Spleen (tissue), 11 donors: ENCODE data around the gene AMBRA1. TPM values are rescaled to one million over a fixed set of nuclear protein-coding genes. Genes with fewer than 3 reads are reported as not detected.

Source experiments
- DNase-seq: peaks from one replicate; pipeline ENCODE4 v3.0.0-alpha.2; 2020
- H3K27ac ChIP-seq, 8 donors: fragments of 200-600 bp; sonication (generic) in 7 of 8; 1 replicate in 4 of 8; 2 replicates in 4 of 8; pipeline versions ENCODE4 v1.5.0 to v1.8.0; 2016 to 2021; ENCODE audit warnings: inconsistent platforms in 4 of 8, mild to moderate bottlenecking in 4 of 8, moderate library complexity in 1 of 8
- H3K27me3 ChIP-seq, 7 donors: fragments of 200-600 bp; sonication (generic) in 6 of 7; replicated peaks in 1 of 7; 1 replicate in 4 of 7; 2 replicates in 3 of 7; pipeline versions ENCODE4 v1.5.0 to v1.8.0; 2016 to 2021; ENCODE audit warnings: inconsistent platforms in 3 of 7, mild to moderate bottlenecking in 1 of 7
- H3K36me3 ChIP-seq, 6 donors: fragments of 200-600 bp; sonication (generic) in 5 of 6; 1 replicate in 4 of 6; 2 replicates in 2 of 6; pipeline versions ENCODE4 v1.5.0 to v1.8.0; 2016 to 2021; ENCODE audit warnings: inconsistent platforms in 2 of 6
- H3K4me1 ChIP-seq, 6 donors: fragments of 200-600 bp; sonication (generic) in 5 of 6; 1 replicate in 3 of 6; 2 replicates in 3 of 6; pipeline versions ENCODE4 v1.5.0 to v1.8.0; 2016 to 2021; ENCODE audit warnings: inconsistent platforms in 3 of 6
- H3K4me3 ChIP-seq, 8 donors: fragments of 200-600 bp; sonication (generic) in 7 of 8; 1 replicate in 4 of 8; 2 replicates in 4 of 8; pipeline versions ENCODE4 v1.5.0 to v1.8.0; 2016 to 2021; ENCODE audit warnings: inconsistent platforms in 4 of 8, mild to moderate bottlenecking in 4 of 8, moderate library complexity in 2 of 8
- H3K9me3 ChIP-seq, 8 donors: fragments of 200-600 bp; sonication (generic) in 7 of 8; 1 replicate in 4 of 8; 2 replicates in 4 of 8; pipeline versions ENCODE4 v1.5.0 to v1.8.0; 2016 to 2021; ENCODE audit warnings: inconsistent platforms in 4 of 8
- CTCF ChIP-seq, 11 experiments: fragments of 200-600 bp in 7 of 11; fragments of 450-650 bp in 4 of 11; sonication (generic) in 4 of 11; IDR thresholded peaks in 8 of 11; conservative IDR thresholded peaks in 3 of 11; 1 replicate in 7 of 11; 2 replicates in 4 of 11; pipeline versions ENCODE4 v1.4.0 to v1.8.0; 2016 to 2021; ENCODE audit warnings: antibody characterized with exemption in 11 of 11, inconsistent platforms in 4 of 11, mild to moderate bottlenecking in 1 of 11
- POLR2A ChIP-seq, 3 donors: fragments of 450-650 bp; IDR thresholded peaks; one replicate each; pipeline ENCODE4 v1.5.1; 2017; ENCODE audit warnings: antibody characterized with exemption in 3 of 3, mild to moderate bottlenecking in 1 of 3
- POLR2AphosphoS5 ChIP-seq, 3 donors: sonication (generic); formaldehyde crosslinking; IDR thresholded peaks; one replicate each; pipeline ENCODE4 v1.5.1; 2017; ENCODE audit warnings: antibody characterized with exemption in 3 of 3
- WGBS, 5 donors: extraction: QIAGEN DNeasy Blood & Tissue Kit in 3 of 5; methylation state at CpG; one replicate each; pipeline versions ENCODE4 v1.1.5 to v1.1.7; 2013 to 2018; 5-methylcytosine and 5-hydroxymethylcytosine counted together
- intact Hi-C: fragments of 100-400 bp; cut with DNase I; formaldehyde crosslinking; loops from one replicate; pipeline ENCODE4 v1.15.0; 2023; ENCODE audit warnings: low total_unique reads
- polyA plus RNA-seq, 3 donors: library from polyadenylated mRNA; stranded (reverse); fragments of 200-250 nt; gene quantifications; one replicate each; pipeline ENCODE4 v1.2.1, GENCODE V29; 2013
- total RNA-seq, 7 donors: library from RNA; depleted of rRNA in 3 of 7; stranded (reverse); fragments of >200 nt in 3 of 7; fragmentation: NEBNext Ultra II Directional in 4 of 7; extraction: Animal tissue kit (Norgen Biotek cat#: 25700) in 4 of 7; gene quantifications; one replicate each; pipeline versions ENCODE4 v1.1.0 to v1.2.1, GENCODE V29; 2016 to 2021
- donor health status: healthy with polysubstance abuse.
- donor health status: DM: no; HTN: no; CAD: no; lungs with moderate emphysema.
- donor health status: DM: no; HTN: no; CAD: no.
- donor health status: Bipolar disorder and iron deficiency.
- donor health status: healthy.
- donor health status: DM: no; HTN: no; CAD: no.
- donor health status: DM: yes; HTN: yes; CAD: no.

The AMBRA1 gene
- total and polyA plus RNA-seq, 10 donors: 3.6 to 54.6 (median 37.7) TPM

- Histone ChIP-seq H3K27ac (peak overlapping the region; percentile 91 to 99 (median 98)), H3K9me3 (no peaks in the 10 kb centered on the region), H3K4me1 (peaks cover 14 to 88% (median 53%) of the 10 kb centered on the region in 6 donors), H3K4me3 (peak overlapping the region; percentile 78 to 99 (median 96)), H3K36me3 (peaks cover 0 to 36% (median 15%) of the 10 kb centered on the region in 6 donors), H3K27me3 (no peaks in the 10 kb centered on the region)
- TF ChIP-seq CTCF (IDR thresholded peaks at IDR 0.05 in 8 of 11, conservative IDR thresholded peaks at IDR 0.05 in 3 of 11): peak in 4 of 11 experiments; percentile 1 to 39 (median 7)
- no peak for TF ChIP-seq POLR2AphosphoS5 (IDR thresholded peaks at IDR 0.05)
- 2 to 6% (median 3%) methylated on average over 5 to 9 of the region's 9 CpGs for WGBS, 5 donors
- intact Hi-C loops: no loop called here
- no peak for DNase-seq
Observed at GRCh38 chr11:46617972-46618314, 24.1 kb upstream of the AMBRA1 start.

GRCh38 chr11:46617134-46617971, 23.5 kb upstream of the AMBRA1 start, which contains the start of the genes ATG13 and HARBI1:
Gene ATG13 (plus strand): TSS chr11:46617553. CDS start chr11:46644292, 26,739 bp downstream.
Gene HARBI1 (minus strand): TSS chr11:46617227. CDS start chr11:46616237, 990 bp downstream.
- H3K27me3 ChIP-seq: no peaks in the 10 kb centered on the region
- intact Hi-C loops: no loop called here
- TF ChIP-seq POLR2AphosphoS5 (IDR thresholded peaks at IDR 0.05) (peak; percentile 78 to 85 (median 84)), CTCF (IDR thresholded peaks at IDR 0.05 in 8 of 11, conservative IDR thresholded peaks at IDR 0.05 in 3 of 11) (peak in 10 of 11 experiments; percentile 55 to 88 (median 79)), POLR2A (IDR thresholded peaks at IDR 0.05) (no peak)
- DNase-seq: peak; percentile 99
- H3K4me3 ChIP-seq: peak within 1 kb of the TSS; percentile 78 to 99 (median 96)
- WGBS, 5 donors: 0 to 1% (median 1%) methylated on average over 60 to 72 of the region's 72 CpGs
- H3K4me1 ChIP-seq: peaks cover 14 to 84% (median 53%) of the 10 kb centered on the region in 6 donors
- peaks cover 0 to 31% (median 12%) of the 10 kb centered on the region in 6 donors for H3K36me3 ChIP-seq
- peak within 1 kb of the TSS; percentile 91 to 99 (median 98) for H3K27ac ChIP-seq
- H3K9me3 ChIP-seq: no peaks in the 10 kb centered on the region

DNA sequence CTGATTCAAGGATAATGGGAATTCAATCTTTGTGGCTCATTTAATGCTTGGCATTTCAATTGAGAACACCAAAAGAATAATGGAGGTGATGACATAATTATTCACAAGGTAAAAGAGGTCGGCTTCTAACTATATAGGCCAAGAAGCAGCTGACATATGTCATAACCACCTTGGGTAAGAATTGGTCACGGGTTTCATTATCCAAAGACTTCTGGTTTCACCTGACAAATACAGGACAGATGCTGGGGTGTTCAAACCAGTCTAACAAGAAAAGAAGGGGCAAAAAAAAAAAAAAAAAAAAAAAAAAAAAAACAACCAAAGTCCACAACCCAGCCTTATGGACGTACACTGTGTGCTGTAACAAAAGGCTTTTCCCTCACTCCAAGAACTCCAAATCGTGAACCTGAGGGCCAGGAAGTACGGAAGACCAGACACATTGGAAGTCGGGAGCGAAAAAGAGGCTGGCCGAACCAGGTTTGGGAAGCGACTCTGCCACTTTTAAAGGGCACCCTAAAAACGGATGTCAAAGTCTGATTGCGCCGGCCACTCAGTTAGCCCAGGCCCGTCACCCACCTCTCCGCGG, 22.8 kb upstream of the AMBRA1 start:
- intact Hi-C loops: no loop called here

More for the DNA sequence above, 22.8 kb upstream of the AMBRA1 start:
- H3K27me3 ChIP-seq: no peaks in the 10 kb centered on the region
- DNase-seq: no peak
- no peaks in the 10 kb centered on the region for H3K9me3 ChIP-seq
- TF ChIP-seq CTCF (IDR thresholded peaks at IDR 0.05 in 8 of 11, conservative IDR thresholded peaks at IDR 0.05 in 3 of 11): no peak
- no peak for TF ChIP-seq POLR2AphosphoS5 (IDR thresholded peaks at IDR 0.05)
- TF ChIP-seq POLR2A (IDR thresholded peaks at IDR 0.05): no peak
- peak overlapping the region; percentile 91 to 99 (median 98) for H3K27ac ChIP-seq
- 2 to 5% (median 4%) methylated on average over 13 to 15 of the region's 15 CpGs for WGBS, 5 donors
- peak overlapping the region; percentile 78 to 99 (median 96) for H3K4me3 ChIP-seq
- H3K4me1 ChIP-seq: peaks cover 14 to 82% (median 52%) of the 10 kb centered on the region in 6 donors
- peaks cover 0 to 23% (median 11%) of the 10 kb centered on the region in 6 donors for H3K36me3 ChIP-seq
